Medulla oblongata (tissue), 1 donor: ENCODE measurements around the gene ELMO3.
A peak's percentile ranks its signal among the peaks of the same experiment; 100 is the strongest.

Experiments used
- DNase-seq: peaks from one replicate; pipeline ENCODE4 v3.0.0-alpha.2; 2015; ENCODE audit errors: extremely low spot score

Gene ELMO3

DNA sequence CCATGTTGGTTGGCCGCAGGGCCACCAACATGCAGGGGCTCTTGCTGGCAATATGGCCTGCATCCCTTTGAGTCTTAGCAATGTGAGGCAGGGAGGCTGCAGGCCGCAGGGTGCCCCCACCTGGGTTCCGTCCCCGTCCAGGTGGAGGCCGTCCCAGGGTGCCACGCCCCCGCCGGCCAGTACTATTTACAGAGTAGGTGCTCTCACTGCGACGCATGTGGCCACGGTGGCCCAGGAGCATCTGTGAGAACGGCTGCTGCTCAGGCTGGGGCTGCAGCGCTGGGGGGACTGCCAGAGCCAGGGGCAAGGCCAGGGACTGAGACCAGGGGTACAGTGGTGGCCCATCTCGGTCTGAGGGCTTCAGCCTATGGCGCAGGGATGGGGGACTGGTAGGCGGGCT lies 18.8 kb upstream of the ELMO3 start:
- DNase-seq = no peak

GRCh38 chr16:67181346-67181745 lies 17.6 kb upstream of the ELMO3 start:
- peak; percentile 41 for DNase-seq

- no peak for DNase-seq
These were observed 16.6 kb upstream of the ELMO3 start for GRCh38 chr16:67182288-67182687.

- no peak for DNase-seq
These were observed 15.7 kb upstream of the ELMO3 start for GRCh38 chr16:67183284-67183626.

- peak; percentile 98 for DNase-seq
These were observed 15.1 kb upstream of the ELMO3 start, which contains the start of gene MATCAP1 for GRCh38 chr16:67183627-67184452. Gene MATCAP1 (minus strand): TSS chr16:67183963. CDS start chr16:67180610, 3,353 bp downstream.

- no peak for DNase-seq
These were observed 14.4 kb upstream of the ELMO3 start for GRCh38 chr16:67184453-67184994.

DNA sequence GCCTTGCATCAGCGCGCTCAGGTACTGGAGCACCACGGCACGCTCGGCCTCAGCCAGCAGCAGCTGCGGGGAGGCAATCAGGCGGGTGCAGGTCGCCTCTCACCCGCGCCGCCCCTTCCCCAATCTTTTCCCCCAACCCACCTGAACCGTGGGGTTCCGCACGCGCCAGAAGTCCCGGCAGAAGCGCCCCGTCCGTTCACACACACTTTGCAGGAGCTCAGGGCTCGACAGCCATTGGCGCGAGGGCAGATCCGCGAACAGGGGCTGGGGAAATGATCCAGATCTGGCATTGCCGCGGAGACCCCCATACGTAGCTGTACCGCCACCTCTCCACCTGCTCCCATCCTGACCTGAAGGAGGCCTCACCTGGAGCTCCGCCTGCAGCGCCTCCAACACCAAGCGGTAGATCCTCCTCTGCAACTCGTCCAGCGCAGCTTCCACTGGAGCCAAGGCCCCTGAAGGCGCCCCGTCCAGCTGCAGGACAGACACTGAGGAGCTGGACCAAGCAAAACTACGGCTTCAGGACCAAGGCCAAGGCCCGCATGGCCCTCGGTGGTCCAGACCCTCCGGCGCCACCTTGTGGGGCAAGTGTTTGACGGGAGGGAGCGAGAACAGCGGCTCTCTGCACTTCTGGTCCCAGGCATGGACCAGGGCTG lies 13.8 kb upstream of the ELMO3 start:
- peak; percentile 91 for DNase-seq

DNA sequence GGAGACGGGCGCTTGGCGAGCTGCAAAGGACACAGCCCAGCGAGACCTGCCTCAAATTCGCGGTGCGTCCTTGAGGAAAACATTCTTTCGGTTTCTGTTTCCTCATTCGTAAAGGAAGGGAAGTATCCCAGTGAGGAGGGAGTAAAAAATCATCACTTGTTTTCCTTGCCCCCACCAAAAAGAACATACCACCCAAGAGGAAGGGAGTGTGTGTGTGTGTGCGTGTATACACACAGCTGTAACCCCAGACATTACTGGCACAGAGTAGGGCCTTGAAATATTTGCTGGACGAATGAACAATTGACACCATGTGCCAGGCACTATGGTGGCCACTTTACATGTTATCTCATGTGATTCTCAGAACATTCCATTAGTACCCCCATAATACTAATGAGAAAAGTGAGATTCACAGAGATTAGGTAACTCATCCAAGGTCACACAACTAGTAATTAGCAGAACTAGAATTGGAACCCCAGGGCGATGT lies 13.2 kb upstream of the ELMO3 start:
- no peak for DNase-seq

- DNase-seq = no peak
These were observed 12.4 kb upstream of the ELMO3 start for GRCh38 chr16:67186550-67186950.

DNA sequence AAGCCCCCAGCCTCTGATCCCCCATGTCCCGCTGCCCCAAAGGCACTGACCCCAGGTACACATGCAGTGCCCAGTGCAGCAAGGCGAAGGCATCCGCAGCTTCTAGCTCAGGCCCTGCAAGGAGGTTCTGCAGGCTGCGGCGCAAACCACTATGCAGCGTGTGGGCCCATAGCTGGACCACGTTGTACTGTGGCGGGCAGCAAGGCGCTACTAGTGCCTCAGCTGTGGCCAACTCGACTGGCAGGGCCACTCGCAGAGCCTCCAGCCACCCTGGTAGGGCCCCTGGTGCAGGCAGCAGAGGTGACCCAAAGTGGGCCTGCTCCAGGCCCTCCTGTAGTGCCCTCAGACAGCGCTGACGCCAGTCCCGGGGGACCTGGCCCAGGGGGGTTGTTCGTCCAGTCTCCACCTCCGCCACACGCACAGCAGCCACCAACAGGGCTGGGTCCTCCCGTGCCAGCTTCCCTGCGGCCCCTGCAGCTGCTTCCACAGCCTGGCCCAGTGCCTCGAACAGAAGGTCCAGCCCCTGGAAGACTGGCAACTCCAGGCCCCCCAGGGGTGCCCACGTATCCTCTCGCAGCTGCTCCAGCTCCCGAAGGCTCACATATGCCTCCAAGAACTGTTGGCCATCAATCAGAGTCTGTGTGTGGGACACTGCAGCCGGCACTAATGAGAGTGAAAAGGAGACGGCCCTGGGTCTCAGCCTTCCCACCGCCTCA lies 11.6 kb upstream of the ELMO3 start:
- DNase-seq = no peak

GRCh38 chr16:67188323-67188722 lies 10.6 kb upstream of the ELMO3 start:
- DNase-seq = no peak

GRCh38 chr16:67188798-67189197 lies 10.1 kb upstream of the ELMO3 start:
- no peak for DNase-seq

- no peak for DNase-seq
These were observed 8.9 kb upstream of the ELMO3 start, which contains the start of gene EXOC3L1 for GRCh38 chr16:67190041-67190440. Gene EXOC3L1 (minus strand): TSS chr16:67190136. CDS start chr16:67189676, 460 bp downstream.

DNA sequence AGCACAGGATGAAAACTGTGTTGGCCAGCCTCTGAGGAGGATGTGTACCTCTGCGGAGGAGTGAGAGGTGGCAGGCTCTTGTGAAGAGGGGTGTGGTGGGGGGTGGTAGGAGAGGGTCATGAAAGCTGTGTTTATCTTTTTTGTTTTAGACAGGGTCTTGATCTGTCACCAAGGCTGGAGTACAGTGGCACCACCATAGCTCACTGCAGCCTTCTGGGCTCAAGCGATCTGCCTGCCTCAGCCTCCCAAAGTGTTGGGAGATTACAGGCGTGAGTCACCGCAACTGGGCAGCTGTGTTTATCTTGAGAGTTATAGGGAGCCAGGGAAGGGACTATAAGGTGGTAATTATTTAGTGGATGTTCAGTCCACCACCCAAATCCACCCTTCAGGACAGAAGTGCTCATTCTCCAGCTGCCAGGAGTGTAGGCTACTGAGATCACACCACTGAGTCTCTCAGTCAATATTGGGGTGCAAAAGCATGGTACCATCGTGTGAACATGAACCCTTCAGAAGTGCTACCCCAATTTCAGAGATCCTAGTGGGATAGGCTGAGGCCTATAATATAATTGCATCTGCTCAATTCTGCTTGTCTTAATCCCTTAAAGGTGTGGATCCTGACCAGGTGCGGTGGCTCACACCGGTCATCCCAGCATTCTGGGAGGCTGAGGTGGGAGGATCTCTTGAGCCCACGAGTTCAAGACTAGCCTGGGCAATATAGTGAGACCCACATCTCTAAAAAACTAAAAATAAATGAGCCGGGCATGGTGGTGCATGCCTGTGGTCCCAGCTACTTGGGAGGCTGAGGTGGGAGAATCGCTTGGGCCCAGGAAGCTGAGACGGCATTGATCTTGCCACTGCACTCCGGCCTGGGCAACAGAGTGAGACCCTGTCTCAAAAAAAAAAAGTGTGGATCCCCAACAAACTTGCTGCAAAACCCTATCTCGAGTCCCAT lies 8.2 kb upstream of the ELMO3 start:
- DNase-seq = no peak

GRCh38 chr16:67191411-67191994 lies 7.4 kb upstream of the ELMO3 start:
- no peak for DNase-seq

DNA sequence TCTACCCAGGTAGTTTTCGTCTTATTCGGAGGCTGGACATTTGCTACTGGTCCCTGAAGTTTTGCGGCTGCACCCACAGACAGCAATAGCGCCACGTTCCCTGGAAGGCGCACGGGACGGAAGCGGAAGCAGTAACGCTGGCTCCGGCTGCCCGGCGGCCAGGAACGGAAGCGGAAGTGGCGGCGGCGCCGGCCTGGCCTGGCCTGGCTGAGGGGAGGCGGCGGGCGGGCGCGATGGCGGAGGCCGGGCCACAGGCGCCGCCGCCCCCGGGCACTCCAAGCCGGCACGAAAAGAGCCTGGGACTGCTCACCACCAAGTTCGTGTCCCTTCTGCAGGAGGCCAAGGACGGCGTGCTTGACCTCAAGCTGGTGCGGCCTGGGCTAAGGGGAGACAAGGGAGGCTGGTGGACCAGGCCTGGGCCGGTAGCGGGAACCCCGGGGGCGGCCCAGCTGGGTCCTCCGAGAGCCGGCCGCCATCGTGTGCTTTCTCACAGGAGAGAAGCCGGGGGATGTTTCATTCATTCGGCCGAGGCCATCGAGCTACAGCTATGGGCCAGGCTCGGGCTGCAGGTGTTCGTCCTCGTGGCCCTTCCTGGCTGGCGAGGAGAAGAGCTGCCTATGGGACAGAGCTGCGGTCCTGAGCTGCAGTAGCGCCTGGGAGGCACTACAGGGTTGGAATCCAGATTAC lies 6.8 kb upstream of the ELMO3 start, which contains the start of gene E2F4:
TSS of gene E2F4 (plus strand) at position 161 of the 687 bp plus-strand sequence. CDS start at position 234, 73 bp downstream.
- peak; percentile 97 for DNase-seq

GRCh38 chr16:67192781-67193361 lies 6.1 kb upstream of the ELMO3 start:
- DNase-seq = no peak

DNA sequence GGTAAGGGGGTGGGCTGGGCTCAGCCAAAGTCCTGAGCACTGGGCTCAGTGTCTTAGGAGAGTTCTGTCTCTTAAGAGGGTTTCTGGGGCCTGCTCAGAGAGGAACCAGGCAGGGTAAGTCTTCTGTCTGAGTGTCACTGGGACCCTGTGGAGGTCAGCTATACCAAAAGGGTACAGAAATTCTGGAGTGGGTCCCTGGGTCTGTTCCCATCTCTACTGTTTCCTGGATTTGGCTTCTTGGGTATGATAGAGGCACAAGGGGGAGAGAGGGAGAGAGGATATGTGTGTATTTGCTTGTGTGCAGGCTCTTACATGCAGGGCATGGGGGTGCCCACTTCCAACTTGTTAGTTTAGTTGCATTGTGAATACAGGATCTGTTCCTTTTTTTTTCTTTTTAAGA lies 5.4 kb upstream of the ELMO3 start:
- no peak for DNase-seq

DNA sequence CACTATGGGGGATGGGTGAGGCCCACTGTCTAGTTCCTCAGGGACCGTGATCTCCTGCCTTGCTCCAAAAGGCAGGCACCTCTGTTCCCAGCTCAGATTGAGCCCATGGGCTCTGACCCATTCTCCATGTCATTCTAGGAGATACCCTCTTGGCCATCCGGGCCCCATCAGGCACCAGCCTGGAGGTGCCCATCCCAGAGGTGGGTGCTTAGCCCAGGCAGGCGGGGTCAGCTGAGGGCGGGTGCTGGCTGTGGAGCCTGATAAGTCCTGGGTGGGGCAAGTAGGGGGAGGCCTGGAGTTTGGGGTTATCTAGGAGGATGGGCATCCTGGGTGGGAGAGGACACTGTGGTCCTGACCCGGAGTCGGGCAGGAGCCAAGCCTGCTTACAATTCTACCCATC lies 4.7 kb upstream of the ELMO3 start:
- no peak for DNase-seq
